ENCODE results near the gene NUP153. TPM values are rescaled to one million over a fixed set of nuclear protein-coding genes. Genes with fewer than 3 reads are reported as not detected.

The NUP153 gene
- total RNA-seq, 4 donors from 2014 or later, result 30.0 to 33.5 (median 33.0) TPM

DNA sequence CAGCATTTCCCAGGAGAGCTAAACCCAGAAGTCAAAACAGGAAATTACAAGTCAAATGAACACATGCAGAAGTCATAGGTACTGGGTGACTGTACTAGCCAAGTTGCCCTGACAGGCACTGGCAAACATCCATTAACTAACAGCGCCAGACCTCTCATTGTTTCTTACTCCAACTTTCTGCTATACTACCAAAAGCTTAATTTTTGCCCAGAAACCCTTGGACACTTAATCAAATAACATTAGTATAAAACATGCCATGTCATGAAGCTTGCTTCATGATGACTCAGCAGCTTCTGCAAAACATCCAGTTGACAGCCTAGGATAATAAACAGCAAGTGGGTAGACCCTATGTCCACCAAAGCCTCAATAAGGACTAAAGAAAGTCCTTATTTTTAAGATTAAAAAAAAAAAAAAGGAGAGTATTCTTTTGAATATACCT lies 3.5 kb downstream of the NUP153 start:
- no peaks in the 10 kb centered on the region for H3K27me3 ChIP-seq
- H3K9me3 ChIP-seq, result no peaks in the 10 kb centered on the region
- H3K4me1 ChIP-seq, result peaks cover 0 to 56% (median 26%) of the 10 kb centered on the region in 4 donors
- DNase-seq (ENCODE audit: low spot score in 2 of 2), result no peak
- H3K27ac ChIP-seq, result peak overlapping the region in 2 of 4 donors; percentile 30 to 49
- TF ChIP-seq EP300 (IDR thresholded peaks at IDR 0.05), result peak in 1 of 2 donors; percentile 23
- TF ChIP-seq POLR2A (IDR thresholded peaks at IDR 0.05), result no peak
- no peaks in the 10 kb centered on the region for H3K36me3 ChIP-seq
- 25 to 53% methylated on average over 1 of the region's 1 CpG for WGBS, 2 donors
- no peak overlapping the region for H3K4me3 ChIP-seq

DNA sequence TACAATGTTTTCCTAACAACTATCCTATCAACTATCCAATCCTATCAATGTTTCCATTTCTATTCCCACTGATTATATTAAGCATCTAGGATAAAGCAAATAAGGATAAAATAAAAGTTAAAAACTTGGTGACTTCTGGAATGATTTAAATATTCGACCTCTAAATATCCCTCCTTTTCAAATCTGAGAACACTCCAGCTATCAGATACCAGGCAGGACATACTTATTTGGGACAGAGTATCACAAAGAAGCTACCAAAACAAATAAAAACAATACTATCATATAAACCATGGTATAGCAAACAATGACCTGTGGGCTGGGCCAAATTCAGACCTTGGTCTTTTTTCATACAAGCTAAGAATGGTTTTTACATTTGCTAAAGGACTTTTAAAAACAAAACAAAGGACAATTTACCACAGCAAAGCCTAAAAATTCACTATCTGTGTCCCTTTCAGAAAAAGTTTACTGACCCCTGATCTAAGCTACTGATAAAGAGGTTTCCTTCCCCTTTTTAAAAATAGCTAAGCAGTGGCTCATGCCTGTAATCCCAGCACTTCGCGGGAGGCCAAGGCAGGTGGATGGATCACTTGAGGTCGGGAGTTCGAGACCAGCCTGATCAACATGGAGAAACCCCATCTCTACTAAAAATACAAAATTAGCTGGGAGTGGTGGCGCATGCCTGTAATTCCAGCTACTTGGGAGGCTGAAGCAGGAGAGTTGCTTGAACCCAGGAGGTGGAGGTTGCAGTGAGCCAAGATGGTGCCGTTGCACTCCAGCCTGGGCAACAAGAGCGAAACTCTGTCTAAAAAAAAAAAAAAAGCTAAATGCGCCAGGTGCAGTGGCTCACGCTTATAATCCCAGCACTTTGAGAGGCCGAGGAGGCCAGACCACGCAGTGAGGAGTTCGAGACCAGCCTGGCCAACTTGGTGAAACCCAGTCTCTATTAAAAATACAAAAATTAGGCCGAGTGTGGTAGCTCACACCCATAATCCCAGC lies 6.0 kb downstream of the NUP153 start:
- no peak overlapping the region for H3K27ac ChIP-seq
- WGBS, 2 donors, result 85 to 88% methylated on average over 14 of the region's 14 CpGs

DNA sequence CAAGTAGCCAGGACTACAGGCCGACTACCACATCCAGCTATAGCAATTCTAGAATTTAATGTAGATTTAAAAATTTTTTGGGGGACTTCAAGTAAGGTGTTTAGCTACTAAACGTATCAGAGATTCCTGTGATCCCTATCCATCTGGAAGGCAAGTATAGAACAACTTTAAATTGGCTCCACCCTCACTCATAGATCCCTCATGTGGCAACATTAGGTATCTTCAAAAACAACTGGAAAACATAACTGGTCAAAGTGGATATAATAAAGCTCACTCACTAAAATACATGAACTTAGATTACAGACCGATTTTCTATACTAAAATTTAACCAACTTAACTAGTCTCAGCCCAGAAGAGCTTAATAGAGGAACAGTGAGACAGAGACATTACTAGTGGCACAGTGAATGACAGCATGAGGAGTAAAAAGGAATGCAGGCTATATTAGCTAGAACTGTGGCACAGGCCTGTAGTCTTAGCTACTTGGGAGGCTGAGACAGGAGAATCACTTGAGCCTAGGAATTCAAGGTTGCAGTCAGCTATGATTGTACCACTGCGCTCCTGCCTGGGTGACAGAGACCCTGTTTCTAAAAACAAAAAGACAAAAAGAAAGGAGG lies 14.7 kb downstream of the NUP153 start:
- H3K27ac ChIP-seq, result no peak overlapping the region
- TF ChIP-seq EP300 (IDR thresholded peaks at IDR 0.05), result no peak
- DNase-seq (ENCODE audit: low spot score in 2 of 2), result no peak
- peaks cover 0 to 13% (median 0%) of the 10 kb centered on the region in 3 donors for H3K36me3 ChIP-seq
- no peak overlapping the region for H3K4me3 ChIP-seq
- H3K9me3 ChIP-seq, result no peaks in the 10 kb centered on the region
- 90 to 93% methylated on average over 4 of the region's 4 CpGs for WGBS, 2 donors
- no peaks in the 10 kb centered on the region for H3K27me3 ChIP-seq
- peaks cover 0 to 68% (median 0%) of the 10 kb centered on the region in 4 donors for H3K4me1 ChIP-seq

More for the DNA sequence above, 6.0 kb downstream of the NUP153 start:
- peaks cover 0 to 51% (median 26%) of the 10 kb centered on the region in 4 donors for H3K4me1 ChIP-seq
- H3K4me3 ChIP-seq, result no peak overlapping the region
- DNase-seq (ENCODE audit: low spot score in 2 of 2), result no peak
- H3K27me3 ChIP-seq, result no peaks in the 10 kb centered on the region
- TF ChIP-seq, protein P1, sequence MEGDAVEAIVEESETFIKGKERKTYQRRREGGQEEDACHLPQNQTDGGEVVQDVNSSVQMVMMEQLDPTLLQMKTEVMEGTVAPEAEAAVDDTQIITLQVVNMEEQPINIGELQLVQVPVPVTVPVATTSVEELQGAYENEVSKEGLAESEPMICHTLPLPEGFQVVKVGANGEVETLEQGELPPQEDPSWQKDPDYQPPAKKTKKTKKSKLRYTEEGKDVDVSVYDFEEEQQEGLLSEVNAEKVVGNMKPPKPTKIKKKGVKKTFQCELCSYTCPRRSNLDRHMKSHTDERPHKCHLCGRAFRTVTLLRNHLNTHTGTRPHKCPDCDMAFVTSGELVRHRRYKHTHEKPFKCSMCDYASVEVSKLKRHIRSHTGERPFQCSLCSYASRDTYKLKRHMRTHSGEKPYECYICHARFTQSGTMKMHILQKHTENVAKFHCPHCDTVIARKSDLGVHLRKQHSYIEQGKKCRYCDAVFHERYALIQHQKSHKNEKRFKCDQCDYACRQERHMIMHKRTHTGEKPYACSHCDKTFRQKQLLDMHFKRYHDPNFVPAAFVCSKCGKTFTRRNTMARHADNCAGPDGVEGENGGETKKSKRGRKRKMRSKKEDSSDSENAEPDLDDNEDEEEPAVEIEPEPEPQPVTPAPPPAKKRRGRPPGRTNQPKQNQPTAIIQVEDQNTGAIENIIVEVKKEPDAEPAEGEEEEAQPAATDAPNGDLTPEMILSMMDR (IDR thresholded peaks at IDR 0.05), result no peak
- TF ChIP-seq POLR2A (IDR thresholded peaks at IDR 0.05), result no peak
- no peak for TF ChIP-seq EP300 (IDR thresholded peaks at IDR 0.05)
- H3K9me3 ChIP-seq, result no peaks in the 10 kb centered on the region
- no peaks in the 10 kb centered on the region for H3K36me3 ChIP-seq

DNA sequence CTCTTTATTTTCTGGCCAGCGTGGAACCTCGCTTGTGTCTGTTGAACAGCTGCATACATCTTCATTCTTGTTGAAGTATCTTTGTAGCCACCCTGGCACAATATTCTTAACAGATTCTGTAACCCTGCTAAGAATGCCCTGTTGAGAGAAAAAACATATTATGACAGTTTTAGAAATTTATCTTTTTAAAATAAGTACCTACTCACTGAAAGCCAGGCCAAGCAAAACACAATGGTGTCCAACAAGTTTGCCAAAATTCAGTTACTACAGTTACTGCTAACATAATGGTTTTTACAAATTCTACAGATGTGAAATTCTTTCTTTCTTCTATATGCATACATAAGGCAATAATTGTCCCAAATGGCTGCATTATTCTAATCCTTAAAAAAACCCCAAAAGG lies 18.2 kb downstream of the NUP153 start:
- TF ChIP-seq EP300 (IDR thresholded peaks at IDR 0.05) (no peak), POLR2A (IDR thresholded peaks at IDR 0.05) (no peak)
- TF ChIP-seq, protein P1 (IDR thresholded peaks at IDR 0.05), result no peak
- DNase-seq (ENCODE audit: low spot score in 2 of 2), result no peak
- WGBS, 2 donors, result 87 to 93% methylated on average over 2 of the region's 2 CpGs

DNA sequence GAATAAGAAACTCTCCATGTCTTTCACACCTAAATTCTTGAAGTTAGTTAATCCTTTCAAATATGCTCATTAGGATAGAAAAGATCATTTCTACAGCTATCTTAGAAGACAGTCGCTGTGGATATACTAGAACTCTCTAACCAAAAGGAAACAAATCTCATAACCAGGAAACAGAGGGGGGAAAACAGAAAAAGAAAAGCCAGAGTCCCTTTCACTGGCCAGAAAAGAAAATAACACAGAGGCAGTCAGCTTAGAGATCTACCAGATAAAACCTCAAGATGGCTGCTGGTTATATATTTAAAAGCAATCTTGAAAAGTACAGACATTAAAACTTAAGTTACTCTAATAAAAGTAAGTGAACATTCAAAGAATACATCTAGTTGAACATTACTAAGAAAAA lies 19.6 kb downstream of the NUP153 start:
- H3K36me3 ChIP-seq, result peaks cover 0 to 47% (median 0%) of the 10 kb centered on the region in 3 donors
- no peak overlapping the region for H3K4me3 ChIP-seq
- H3K27ac ChIP-seq, result no peak overlapping the region
- H3K4me1 ChIP-seq, result peaks cover 0 to 37% (median 0%) of the 10 kb centered on the region in 4 donors
- WGBS, 2 donors, result 83 to 87% methylated on average over 1 of the region's 1 CpG
- no peak for DNase-seq (ENCODE audit: low spot score in 2 of 2)
- no peak for TF ChIP-seq EP300 (IDR thresholded peaks at IDR 0.05)
- TF ChIP-seq, protein P1 (IDR thresholded peaks at IDR 0.05), result no peak
- no peak for TF ChIP-seq POLR2A (IDR thresholded peaks at IDR 0.05)
- no peaks in the 10 kb centered on the region for H3K27me3 ChIP-seq
- H3K9me3 ChIP-seq, result no peaks in the 10 kb centered on the region

More for the DNA sequence above, 18.2 kb downstream of the NUP153 start:
- Histone ChIP-seq H3K27me3 (no peaks in the 10 kb centered on the region), H3K4me1 (peaks cover 0 to 50% (median 0%) of the 10 kb centered on the region in 4 donors), H3K9me3 (no peaks in the 10 kb centered on the region), H3K27ac (no peak overlapping the region), H3K36me3 (peaks cover 0 to 40% (median 0%) of the 10 kb centered on the region in 3 donors), H3K4me3 (no peak overlapping the region)

All from tibial nerve (tissue), 4 donors.